Measurements from ENCODE around the gene SLC44A5. TPM values are rescaled to one million over a fixed set of nuclear protein-coding genes. Genes with fewer than 3 reads are reported as not detected.

SLC44A5 gene
- total RNA-seq, 2 donors from 2014 or later = 1.2 to 2.0 TPM

- no peak for TF ChIP-seq CTCF (IDR thresholded peaks at IDR 0.05)
Measured at GRCh38 chr1:75431843-75432242, 179.1 kb downstream of the SLC44A5 start.

GRCh38 chr1:75430526-75430925 lies 180.4 kb downstream of the SLC44A5 start:
- Histone ChIP-seq H3K27me3 (no peaks in the 10 kb centered on the region), H3K9me3 (no peaks in the 10 kb centered on the region), H3K27ac (no peak overlapping the region), H3K36me3 (no peaks in the 10 kb centered on the region), H3K4me1 (no peaks in the 10 kb centered on the region), H3K4me3 (no peak overlapping the region)
- no peak for DNase-seq (ENCODE audit: low spot score)
- TF ChIP-seq CTCF (IDR thresholded peaks at IDR 0.05) = no peak

More at GRCh38 chr1:75431843-75432242, 179.1 kb downstream of the SLC44A5 start:
- Histone ChIP-seq H3K36me3 (no peaks in the 10 kb centered on the region), H3K4me1 (no peaks in the 10 kb centered on the region), H3K27ac (no peak overlapping the region), H3K4me3 (no peak overlapping the region), H3K9me3 (no peaks in the 10 kb centered on the region), H3K27me3 (no peaks in the 10 kb centered on the region)
- DNase-seq (ENCODE audit: low spot score) = no peak

GRCh38 chr1:75426688-75427087 lies 184.2 kb downstream of the SLC44A5 start:
- Histone ChIP-seq H3K4me1 (no peaks in the 10 kb centered on the region), H3K36me3 (no peaks in the 10 kb centered on the region), H3K27me3 (no peaks in the 10 kb centered on the region), H3K27ac (no peak overlapping the region), H3K4me3 (no peak overlapping the region), H3K9me3 (no peaks in the 10 kb centered on the region)
- no peak for DNase-seq (ENCODE audit: low spot score)
- TF ChIP-seq CTCF (IDR thresholded peaks at IDR 0.05) = no peak

GRCh38 chr1:75425001-75425650 lies 185.8 kb downstream of the SLC44A5 start:
- DNase-seq (ENCODE audit: low spot score) = no peak
- no peaks in the 10 kb centered on the region for H3K27me3 ChIP-seq
- H3K4me1 ChIP-seq = no peaks in the 10 kb centered on the region
- TF ChIP-seq CTCF (IDR thresholded peaks at IDR 0.05) = no peak
- no peak overlapping the region for H3K4me3 ChIP-seq
- H3K9me3 ChIP-seq = no peaks in the 10 kb centered on the region
- H3K36me3 ChIP-seq = no peaks in the 10 kb centered on the region
- no peak overlapping the region for H3K27ac ChIP-seq

- Histone ChIP-seq H3K27me3 (no peaks in the 10 kb centered on the region), H3K36me3 (no peaks in the 10 kb centered on the region), H3K9me3 (no peaks in the 10 kb centered on the region), H3K27ac (no peak overlapping the region), H3K4me3 (no peak overlapping the region), H3K4me1 (no peaks in the 10 kb centered on the region)
- no peak for TF ChIP-seq CTCF (IDR thresholded peaks at IDR 0.05)
- DNase-seq (ENCODE audit: low spot score) = no peak
Measured at GRCh38 chr1:75423616-75424015, 187.3 kb downstream of the SLC44A5 start.

GRCh38 chr1:75423136-75423535 lies 187.8 kb downstream of the SLC44A5 start:
- Histone ChIP-seq H3K27me3 (no peaks in the 10 kb centered on the region), H3K4me1 (no peaks in the 10 kb centered on the region), H3K9me3 (no peaks in the 10 kb centered on the region), H3K27ac (no peak overlapping the region), H3K4me3 (no peak overlapping the region), H3K36me3 (no peaks in the 10 kb centered on the region)
- no peak for TF ChIP-seq CTCF (IDR thresholded peaks at IDR 0.05)
- DNase-seq (ENCODE audit: low spot score) = no peak

Measured in right atrium auricular region (tissue), 2 donors.